C1 segment of cervical spinal cord (tissue), 14 donors: Measurements from ENCODE around the gene ATP4B.

Source experiments
- DNase-seq, 14 donors: peaks; one replicate each; lab custom pipeline; 2025; lab: John Stamatoyannopoulos, UW

Gene ATP4B

DNA sequence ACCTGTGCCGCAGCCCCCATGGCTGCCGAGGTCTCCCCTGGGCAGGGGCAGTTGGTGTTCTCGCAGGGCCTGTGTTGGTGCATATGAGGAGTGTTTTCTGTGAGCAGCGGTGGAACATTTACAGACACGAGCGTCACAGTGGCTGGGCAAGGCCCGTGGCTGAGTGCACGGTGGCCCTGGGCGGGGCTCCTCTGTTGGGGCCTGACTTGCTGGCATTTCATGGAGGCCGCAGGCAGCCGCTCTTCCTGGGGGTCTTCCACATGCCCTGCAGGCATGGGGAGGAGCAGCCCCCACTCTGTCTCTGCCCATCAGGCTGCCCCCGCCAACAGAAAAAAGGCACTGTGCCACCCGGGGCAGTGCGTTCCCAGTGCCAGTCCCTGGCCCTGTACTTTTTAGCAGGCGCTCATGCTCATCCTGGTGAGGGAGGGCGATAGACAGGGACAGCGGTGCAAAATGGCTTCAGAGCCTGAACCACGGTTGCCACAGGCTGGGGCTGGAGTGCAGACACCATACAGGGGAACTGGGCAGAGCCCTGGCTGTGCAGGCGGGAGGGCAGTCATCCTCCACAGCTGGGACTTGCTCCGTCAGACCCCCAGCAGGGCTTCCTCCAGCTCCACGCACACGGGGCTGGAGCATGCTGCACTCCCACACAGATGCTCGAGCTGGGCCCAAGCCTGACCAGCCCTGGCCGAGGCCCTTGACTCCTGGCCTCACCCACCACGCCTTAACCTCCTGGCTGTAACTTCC is 49.9 kb downstream of the ATP4B start:
- no peak for DNase-seq

DNA sequence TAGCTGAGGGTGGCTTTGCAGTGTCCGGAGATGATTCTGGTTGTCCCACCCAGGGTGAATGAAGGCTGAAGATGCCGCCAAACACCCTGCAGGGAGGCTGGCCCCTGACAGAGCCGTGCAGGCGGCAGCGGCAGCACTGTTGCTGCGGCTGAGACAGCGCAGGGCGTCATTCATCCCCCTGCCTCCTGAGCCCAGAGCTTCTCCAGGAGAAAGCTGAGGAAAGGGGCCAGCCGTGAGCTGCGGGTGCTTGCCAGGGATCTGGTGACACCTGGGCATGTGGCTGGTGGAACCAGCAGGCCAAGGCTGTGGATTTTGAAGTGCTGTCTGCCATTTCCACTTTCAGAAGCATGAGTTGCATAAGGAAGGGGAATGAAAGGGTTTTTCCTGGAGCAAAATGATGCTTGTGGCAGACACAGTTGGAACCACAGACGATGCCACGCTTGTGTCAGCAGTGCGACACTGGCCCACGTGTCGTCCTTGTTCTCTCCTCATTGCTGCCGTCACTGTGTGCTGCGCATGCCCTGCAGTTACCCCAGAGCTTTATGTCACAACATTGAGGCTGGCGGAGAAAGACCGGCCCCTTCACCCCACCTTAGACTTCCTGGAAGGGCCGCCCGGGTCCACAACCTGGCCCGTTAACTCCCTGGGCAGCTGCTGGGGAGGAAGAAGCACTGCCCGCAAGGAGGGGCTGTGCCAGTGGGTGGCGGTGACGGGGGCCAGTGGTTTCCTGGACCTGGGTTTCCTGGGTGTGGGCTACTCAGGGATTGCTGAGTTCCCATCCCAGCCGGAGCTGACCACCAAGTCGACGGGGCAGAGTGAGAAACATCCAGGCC is 50.7 kb downstream of the ATP4B start:
- DNase-seq: peak in 1 of 14 donors; percentile 54

DNA sequence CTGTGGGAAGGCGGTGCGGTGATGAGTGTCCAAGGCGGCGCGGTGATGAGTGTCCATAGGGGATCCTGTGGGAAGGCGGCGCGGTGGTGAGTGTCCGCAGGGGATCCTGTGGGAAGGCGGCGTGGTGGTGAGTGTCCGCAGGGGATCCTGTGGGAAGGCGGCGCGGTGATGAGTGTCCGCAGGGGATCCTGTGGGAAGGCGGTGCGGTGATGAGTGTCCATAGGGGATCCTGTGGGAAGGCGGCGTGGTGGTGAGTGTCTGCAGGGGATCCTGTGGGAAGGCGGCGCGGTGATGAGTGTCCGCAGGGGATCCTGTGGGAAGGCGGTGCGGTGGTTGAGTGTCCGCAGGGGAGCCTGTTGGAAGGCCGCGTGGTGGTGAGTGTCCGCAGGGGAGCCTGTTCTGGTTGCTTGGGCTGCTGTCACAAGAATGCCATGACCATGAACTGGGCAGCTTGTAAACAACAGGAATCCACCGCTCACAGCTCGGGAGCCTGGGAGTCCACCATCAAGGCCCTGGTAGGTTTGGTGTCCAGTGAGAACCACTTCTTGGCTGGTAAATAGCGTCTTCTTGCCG is 52.0 kb downstream of the ATP4B start:
- DNase-seq: no peak

DNA sequence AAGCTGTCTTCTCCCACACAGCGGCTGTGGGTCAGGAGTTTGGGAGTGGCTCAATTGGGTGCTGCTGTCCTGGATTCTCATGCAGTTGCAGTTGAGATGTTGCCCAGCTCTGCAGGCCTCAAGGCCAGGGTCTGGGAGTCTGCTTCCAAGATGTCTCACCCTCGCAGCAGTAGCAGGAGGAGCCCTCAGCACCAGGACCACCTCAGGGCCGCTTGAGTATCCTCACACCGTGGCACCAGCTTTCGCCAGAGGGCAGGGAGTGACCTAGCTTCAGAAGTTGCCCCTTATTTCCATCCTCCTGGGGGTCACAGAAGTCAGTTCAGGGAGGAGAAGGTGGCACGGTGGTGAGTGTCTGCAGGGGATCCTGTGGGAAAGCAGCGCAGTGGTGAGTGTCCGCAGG is 52.5 kb downstream of the ATP4B start:
- DNase-seq: no peak

DNA sequence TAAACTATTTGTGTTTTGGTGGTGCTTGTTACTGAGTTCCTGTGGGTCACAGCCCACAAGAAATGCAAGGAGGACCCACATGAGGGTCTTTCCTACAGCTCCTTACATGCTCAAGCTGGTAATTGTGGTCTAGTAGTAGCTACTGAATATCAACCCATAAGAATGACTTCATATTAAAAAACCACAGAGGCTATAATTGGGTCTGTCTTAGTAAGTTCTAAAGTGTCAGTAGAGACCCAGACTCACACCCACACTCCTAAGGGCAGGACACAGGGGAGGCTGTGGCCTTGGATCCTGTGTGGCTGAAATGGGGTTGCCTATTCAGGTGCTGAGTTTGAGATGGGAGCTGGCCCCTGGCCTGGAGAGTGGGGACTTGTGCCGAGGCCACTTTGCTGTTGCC is 53.8 kb downstream of the ATP4B start:
- no peak for DNase-seq

DNA sequence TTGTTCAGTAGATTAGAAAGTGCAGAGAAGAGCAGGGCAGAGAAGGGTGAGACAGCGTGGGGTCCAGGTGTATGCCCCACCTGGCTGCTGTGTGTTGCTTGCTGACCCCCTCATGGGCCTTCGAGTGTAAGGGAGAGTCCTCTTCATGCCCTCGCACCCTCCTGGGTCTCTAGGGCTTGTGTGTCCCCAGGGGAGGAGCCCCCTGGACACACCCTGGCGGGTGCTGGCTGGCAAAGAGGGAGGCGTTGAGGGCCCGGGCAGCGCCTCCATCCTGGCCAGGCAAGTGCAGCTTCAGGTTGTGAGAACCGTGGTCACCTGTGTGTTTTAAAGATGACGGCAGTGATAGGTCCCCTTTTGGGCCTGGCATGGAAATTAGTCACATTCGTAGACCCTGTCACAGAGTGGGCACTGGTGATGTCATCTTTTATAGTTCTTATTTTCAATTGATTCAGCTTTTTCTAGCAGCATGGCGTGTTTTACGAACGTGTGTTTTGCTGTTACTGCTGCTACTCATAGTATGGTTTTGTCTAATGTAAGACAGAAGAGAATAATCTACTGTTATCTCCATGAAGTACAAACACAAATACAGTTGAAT is 54.8 kb downstream of the ATP4B start:
- no peak for DNase-seq

DNA sequence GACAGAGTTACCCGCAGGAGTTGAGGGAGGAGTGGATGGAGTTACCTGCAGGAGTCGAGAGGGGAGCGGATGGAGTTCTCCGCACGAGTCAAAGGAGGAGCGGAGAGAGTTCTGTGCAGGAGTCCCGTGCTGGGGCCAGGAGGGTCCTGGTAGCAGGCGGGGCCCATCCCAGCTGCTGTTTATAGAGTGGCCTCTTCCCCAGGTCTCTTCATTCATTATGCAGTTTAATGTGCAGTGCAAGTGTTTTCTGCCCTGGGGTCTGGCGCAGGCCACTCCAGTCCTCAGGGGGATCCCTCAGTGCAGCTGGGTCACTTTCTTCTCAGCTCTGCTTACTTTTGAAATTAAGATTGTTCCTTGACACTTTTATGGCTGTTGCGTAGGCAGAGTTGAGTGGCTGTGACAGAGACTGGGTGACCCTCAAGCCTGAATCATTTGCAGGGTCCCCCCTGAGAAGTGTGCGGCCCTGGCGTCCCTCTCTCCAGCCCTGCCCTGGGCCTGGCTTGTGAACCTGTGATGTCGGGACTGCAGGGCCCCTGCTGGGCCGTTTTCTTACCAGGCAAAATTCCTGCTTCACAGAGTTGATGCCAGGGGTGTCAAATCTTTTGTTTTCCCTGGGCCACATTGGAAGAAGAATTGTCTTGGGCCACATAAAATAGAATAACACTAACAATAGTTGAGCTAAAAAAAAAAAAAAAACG is 55.6 kb downstream of the ATP4B start:
- no peak for DNase-seq

DNA sequence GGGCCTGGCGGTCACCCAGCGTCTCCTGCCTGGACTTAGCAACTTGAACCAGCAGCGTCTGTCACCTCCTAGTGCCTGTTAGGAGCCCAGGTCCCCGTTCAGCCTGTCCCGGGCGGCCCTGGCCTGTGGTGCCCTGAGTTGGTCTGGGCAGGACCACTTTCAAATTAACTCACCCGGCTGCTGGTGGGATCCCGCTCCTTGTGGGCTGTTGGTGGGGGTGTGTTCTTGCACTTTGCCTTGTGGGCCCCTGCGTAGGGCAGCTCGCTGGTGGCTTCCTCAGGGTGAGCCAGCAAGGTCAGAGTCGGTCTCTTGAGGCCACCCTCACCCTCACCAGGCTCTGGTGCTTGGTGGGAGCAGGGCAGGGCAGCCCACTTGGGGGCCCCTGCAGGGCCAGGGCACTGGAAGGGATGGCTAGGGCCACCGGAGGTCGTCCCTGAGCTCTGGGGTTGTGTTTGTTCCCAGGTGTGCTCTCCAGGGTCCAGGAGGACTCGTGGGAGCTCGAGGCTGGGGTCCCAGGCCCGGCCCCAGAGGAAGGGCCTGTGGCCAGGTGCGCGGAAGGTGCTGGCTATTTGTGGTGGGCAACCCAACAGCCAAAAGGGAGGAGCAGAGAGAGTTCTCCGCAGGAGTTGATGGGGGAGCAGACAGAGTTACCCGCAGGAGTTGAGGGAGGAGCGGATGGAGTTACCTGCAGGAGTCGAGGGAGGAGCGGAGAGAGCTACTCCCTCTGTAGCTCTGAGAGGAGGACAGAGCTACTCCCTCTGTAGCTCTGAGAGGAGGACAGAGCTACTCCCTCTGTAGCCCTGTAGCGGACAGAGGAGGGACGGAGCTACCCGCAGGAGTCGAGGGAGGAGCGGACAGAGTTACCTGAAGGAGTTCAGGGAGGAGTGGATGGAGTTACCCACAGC is 56.6 kb downstream of the ATP4B start:
- DNase-seq: no peak

DNA sequence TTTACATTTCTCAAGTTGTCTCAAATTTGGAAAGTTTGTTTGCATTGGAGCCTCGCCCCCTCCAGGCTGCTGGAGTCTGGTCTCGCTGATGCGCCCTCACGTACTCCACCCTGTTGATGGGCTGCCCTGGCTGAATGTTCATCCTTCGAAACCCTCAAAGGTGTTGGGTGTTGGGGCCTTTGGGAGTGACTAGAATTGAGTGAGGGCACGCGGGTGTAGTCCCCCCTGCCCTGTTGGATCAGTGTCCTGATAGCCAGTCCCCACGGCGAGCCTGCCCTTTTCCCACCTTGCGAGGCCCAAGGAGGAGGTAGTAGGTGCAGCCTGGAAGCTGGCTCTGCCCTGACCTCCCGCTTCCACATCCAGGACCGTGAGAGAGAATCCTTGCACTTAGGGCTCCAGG is 58.6 kb downstream of the ATP4B start:
- DNase-seq: no peak
